Measurements from ENCODE around the gene MUC22.

DNA sequence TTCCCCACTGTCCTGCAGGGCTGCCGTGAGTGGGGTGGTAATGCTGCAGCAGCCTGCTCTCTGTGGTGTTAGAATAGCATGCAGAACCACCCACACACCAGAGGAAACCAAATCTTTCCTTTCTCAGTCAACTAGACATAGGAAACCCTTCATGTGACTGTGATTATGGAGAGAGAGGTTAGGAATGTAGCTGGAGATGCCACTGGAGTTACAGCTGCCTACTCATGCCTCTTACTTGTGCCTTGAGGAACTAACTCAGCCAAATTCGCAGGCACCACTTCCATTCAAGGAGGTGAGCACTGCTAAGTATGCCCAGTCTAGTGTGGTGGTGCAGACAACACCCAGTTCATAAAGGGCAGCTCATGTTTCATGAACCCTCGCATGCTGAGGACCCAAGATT lies 27.4 kb downstream of the MUC22 start:
- TF ChIP-seq EZH2 (IDR thresholded peaks at IDR 0.05; ENCODE audit: low read length, missing control alignments): no peak
- TF ChIP-seq, protein P1, sequence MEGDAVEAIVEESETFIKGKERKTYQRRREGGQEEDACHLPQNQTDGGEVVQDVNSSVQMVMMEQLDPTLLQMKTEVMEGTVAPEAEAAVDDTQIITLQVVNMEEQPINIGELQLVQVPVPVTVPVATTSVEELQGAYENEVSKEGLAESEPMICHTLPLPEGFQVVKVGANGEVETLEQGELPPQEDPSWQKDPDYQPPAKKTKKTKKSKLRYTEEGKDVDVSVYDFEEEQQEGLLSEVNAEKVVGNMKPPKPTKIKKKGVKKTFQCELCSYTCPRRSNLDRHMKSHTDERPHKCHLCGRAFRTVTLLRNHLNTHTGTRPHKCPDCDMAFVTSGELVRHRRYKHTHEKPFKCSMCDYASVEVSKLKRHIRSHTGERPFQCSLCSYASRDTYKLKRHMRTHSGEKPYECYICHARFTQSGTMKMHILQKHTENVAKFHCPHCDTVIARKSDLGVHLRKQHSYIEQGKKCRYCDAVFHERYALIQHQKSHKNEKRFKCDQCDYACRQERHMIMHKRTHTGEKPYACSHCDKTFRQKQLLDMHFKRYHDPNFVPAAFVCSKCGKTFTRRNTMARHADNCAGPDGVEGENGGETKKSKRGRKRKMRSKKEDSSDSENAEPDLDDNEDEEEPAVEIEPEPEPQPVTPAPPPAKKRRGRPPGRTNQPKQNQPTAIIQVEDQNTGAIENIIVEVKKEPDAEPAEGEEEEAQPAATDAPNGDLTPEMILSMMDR (conservative IDR thresholded peaks at IDR 0.05 in 1 of 2, IDR thresholded peaks at IDR 0.05 in 1 of 2; ENCODE audit: low read depth in 1 of 2, low read length in 2 of 2): no peak

Measured in fibroblast of lung (primary cell).